ENCODE results near the gene PDXP. TPM values are rescaled to one million over a fixed set of nuclear protein-coding genes. Genes with fewer than 3 reads are reported as not detected.

PDXP gene
- total and polyA plus RNA-seq, 2 of the 13 experiments (the other 11 are each of a cell fraction or from before 2014, with no cell fraction given): 58.2 to 70.6 TPM

DNA sequence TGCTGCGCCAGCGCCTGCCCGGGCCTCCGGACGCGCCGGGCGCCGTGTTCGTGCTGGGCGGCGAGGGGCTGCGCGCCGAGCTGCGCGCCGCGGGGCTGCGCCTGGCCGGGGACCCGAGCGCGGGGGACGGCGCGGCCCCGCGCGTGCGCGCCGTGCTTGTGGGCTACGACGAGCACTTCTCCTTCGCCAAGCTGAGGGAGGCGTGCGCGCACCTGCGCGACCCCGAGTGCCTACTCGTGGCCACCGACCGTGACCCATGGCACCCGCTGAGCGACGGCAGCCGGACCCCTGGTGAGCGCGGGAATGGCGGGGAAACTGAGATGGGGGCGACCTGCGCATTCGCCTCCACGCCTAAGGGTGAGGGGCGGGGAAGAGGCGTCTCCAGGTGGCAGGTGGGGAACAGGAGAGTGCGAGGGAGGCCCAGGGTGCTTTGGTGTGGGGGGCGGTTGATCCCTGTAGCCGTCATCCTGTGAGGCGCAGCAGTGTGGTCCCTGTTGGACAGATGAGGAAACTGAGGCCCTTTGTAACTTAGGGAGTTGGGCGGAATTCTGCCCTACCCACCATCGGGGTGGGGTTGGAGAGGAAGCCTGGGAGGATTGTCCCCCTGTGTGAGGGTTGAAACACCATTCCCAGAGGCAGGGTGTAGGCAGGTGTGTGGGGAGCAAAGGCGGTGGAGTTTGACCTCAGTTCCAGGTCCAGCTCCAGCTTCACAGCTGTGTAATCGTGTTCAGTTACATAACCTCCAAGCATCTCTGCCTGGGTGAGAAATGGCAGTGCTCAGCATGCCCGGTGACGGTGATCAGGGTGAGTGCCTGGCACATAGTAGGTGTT, 758 bp downstream of the PDXP start (continued):
- TF ChIP-seq, protein P1, sequence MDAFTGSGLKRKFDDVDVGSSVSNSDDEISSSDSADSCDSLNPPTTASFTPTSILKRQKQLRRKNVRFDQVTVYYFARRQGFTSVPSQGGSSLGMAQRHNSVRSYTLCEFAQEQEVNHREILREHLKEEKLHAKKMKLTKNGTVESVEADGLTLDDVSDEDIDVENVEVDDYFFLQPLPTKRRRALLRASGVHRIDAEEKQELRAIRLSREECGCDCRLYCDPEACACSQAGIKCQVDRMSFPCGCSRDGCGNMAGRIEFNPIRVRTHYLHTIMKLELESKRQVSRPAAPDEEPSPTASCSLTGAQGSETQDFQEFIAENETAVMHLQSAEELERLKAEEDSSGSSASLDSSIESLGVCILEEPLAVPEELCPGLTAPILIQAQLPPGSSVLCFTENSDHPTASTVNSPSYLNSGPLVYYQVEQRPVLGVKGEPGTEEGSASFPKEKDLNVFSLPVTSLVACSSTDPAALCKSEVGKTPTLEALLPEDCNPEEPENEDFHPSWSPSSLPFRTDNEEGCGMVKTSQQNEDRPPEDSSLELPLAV (CRISPR knock-in tag; conservative IDR thresholded peaks at IDR 0.05; ENCODE audit: low read depth): no peak
- TF ChIP-seq, protein P2, sequence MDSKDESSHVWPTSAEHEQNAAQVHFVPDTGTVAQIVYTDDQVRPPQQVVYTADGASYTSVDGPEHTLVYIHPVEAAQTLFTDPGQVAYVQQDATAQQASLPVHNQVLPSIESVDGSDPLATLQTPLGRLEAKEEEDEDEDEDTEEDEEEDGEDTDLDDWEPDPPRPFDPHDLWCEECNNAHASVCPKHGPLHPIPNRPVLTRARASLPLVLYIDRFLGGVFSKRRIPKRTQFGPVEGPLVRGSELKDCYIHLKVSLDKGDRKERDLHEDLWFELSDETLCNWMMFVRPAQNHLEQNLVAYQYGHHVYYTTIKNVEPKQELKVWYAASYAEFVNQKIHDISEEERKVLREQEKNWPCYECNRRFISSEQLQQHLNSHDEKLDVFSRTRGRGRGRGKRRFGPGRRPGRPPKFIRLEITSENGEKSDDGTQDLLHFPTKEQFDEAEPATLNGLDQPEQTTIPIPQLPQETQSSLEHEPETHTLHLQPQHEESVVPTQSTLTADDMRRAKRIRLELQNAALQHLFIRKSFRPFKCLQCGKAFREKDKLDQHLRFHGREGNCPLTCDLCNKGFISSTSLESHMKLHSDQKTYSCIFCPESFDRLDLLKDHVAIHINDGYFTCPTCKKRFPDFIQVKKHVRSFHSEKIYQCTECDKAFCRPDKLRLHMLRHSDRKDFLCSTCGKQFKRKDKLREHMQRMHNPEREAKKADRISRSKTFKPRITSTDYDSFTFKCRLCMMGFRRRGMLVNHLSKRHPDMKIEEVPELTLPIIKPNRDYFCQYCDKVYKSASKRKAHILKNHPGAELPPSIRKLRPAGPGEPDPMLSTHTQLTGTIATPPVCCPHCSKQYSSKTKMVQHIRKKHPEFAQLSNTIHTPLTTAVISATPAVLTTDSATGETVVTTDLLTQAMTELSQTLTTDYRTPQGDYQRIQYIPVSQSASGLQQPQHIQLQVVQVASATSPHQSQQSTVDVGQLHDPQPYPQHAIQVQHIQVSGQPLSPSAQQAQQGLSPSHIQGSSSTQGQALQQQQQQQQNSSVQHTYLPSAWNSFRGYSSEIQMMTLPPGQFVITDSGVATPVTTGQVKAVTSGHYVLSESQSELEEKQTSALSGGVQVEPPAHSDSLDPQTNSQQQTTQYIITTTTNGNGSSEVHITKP (CRISPR knock-in tag; IDR thresholded peaks at IDR 0.05; ENCODE audit: low read depth): 0 out of 2 replicates have a peak, but pooled peaks have one; percentile 44
- TF ChIP-seq NCOR1 (IDR thresholded peaks at IDR 0.05; ENCODE audit: borderline replicate concordance, low read length): peak; percentile 97
- 0 out of 2 replicates have a peak, but pooled peaks have one; percentile 26 for TF ChIP-seq POGZ (CRISPR knock-in tag; IDR thresholded peaks at IDR 0.05)
- TF ChIP-seq HNRNPL (IDR thresholded peaks at IDR 0.05; ENCODE audit: low read depth, low read length): 0 out of 2 replicates have a peak, but pooled peaks have one; percentile 50
- TF ChIP-seq KDM1A (CRISPR knock-in tag; IDR thresholded peaks at IDR 0.05): peak; percentile 71; the same call in 1 of the 2 replicates
- TF ChIP-seq IRF2 (CRISPR knock-in tag; IDR thresholded peaks at IDR 0.05): peak; percentile 82; the same call in 1 of the 2 replicates
- peak; percentile 55; the same call in 1 of the 2 replicates for TF ChIP-seq FOXK1 (CRISPR knock-in tag; IDR thresholded peaks at IDR 0.05; ENCODE audit: borderline replicate concordance, low read depth)
- TF ChIP-seq, protein P3, sequence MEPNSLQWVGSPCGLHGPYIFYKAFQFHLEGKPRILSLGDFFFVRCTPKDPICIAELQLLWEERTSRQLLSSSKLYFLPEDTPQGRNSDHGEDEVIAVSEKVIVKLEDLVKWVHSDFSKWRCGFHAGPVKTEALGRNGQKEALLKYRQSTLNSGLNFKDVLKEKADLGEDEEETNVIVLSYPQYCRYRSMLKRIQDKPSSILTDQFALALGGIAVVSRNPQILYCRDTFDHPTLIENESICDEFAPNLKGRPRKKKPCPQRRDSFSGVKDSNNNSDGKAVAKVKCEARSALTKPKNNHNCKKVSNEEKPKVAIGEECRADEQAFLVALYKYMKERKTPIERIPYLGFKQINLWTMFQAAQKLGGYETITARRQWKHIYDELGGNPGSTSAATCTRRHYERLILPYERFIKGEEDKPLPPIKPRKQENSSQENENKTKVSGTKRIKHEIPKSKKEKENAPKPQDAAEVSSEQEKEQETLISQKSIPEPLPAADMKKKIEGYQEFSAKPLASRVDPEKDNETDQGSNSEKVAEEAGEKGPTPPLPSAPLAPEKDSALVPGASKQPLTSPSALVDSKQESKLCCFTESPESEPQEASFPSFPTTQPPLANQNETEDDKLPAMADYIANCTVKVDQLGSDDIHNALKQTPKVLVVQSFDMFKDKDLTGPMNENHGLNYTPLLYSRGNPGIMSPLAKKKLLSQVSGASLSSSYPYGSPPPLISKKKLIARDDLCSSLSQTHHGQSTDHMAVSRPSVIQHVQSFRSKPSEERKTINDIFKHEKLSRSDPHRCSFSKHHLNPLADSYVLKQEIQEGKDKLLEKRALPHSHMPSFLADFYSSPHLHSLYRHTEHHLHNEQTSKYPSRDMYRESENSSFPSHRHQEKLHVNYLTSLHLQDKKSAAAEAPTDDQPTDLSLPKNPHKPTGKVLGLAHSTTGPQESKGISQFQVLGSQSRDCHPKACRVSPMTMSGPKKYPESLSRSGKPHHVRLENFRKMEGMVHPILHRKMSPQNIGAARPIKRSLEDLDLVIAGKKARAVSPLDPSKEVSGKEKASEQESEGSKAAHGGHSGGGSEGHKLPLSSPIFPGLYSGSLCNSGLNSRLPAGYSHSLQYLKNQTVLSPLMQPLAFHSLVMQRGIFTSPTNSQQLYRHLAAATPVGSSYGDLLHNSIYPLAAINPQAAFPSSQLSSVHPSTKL (CRISPR knock-in tag; IDR thresholded peaks at IDR 0.05): peak; percentile 79
- TF ChIP-seq, protein P4, sequence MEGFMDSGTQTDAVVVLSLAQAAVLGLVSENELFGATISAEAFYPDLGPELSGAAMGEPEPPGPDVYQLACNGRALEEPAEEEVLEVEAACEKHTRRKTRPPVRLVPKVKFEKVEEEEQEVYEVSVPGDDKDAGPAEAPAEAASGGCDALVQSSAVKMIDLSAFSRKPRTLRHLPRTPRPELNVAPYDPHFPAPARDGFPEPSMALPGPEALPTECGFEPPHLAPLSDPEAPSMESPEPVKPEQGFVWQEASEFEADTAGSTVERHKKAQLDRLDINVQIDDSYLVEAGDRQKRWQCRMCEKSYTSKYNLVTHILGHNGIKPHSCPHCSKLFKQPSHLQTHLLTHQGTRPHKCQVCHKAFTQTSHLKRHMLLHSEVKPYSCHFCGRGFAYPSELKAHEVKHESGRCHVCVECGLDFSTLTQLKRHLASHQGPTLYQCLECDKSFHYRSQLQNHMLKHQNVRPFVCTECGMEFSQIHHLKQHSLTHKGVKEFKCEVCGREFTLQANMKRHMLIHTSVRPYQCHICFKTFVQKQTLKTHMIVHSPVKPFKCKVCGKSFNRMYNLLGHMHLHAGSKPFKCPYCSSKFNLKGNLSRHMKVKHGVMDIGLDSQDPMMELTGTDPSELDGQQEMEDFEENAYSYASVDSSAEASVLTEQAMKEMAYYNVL (CRISPR knock-in tag; IDR thresholded peaks at IDR 0.05; ENCODE audit: borderline replicate concordance): peak; percentile 30; the same call in 1 of the 2 replicates

All from HepG2 (cell line).